ENCODE data around the gene DNAJC21.
A peak's percentile ranks its signal among the peaks of the same experiment; 100 is the strongest.

Gene DNAJC21

DNA sequence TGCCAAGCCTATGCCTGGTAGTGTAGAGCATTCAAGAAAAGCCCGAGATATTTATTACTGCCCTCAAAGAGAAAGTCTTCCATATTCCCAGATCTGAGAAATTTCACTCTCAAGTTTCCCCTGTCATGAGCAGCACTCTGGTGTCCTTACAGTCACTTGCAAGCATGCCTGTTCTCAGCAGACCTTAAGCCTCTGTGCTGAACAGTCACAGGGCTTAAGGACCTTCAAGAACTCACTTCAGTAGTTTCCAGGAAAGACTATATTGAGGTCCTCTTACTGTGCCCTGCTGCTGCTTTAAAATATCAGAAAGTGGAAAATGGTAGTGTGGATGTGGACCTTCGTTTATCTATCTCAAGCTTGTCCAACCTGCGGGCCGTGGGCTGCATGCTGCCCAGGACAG lies 53.5 kb downstream of the DNAJC21 start:
- DNase-seq: no peak

GRCh38 chr5:34986965-34987364 lies 57.6 kb downstream of the DNAJC21 start:
- DNase-seq: no peak

DNA sequence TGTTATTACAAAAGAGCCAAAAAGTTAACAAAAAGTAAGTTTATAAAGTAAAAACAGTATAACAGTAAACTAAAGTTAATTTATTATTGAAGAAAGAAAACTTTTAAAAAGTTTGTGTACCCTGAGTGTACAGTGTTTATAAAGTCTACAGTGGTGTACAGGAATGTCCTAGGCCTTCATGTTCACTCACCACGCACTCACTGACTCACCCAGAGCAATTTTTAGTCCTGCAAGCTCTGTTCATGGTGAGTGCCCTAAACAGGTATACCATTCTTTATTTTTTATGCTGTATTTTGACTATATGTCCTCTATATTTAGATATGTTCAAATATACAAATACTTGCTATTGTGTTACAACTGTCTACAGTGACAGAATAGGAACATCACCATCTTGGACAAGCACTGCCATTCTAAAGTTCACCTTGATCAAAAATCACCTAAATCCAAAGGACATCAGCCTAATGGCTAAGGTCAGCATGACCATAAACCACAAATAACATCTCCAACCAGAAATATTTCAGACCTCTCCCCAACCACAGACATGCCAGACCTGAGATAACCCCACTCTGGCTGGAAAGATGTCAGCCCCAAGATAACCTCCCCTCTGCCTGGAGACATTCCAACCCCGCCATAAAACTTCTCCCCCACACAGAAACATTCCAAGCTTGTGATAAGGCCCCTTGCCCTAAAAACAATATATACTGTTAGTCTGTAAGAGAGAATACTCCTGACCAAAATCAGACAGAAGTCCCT lies 62.3 kb downstream of the DNAJC21 start:
- DNase-seq: no peak

DNA sequence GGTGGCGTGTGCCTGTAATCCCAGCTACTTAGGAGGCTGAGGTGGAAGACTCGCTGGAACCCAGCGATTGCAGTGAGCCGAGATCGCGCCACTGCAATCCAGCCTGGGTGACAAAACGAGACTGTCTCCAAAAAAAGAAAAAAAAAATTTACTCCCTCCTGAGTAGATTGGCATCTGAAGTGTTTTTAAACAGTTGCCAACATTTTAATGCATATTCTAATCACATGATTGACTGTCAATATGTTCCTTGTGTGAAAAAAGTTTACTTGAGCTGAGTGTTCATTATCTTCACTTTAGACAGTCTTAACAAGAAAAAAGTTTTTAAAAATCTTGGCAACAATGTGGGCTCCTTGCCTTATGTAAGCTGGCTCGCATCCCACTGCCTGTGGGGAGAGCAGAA lies 64.6 kb downstream of the DNAJC21 start:
- DNase-seq: no peak

DNA sequence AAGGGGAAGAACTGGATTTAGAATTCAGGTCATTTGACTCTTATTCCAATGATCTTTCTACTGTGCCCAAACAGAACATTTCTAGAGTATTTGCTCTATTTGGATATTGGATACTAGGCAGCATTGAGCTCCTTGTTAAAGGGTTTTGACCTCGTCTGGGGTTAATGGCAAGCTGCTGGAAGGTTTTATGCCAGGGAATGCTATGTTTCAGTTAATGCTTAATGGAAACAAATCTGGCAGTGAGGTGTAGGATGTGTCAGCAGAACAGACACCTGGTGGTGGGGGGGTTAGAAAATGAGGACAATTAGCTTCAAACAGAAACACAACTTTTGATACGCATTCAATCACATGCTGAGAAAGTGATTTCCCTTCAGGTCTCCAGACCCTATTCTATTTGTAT lies 66.9 kb downstream of the DNAJC21 start:
- no peak for DNase-seq

- peak; percentile 28 for DNase-seq
These were observed 68.9 kb downstream of the DNAJC21 start for GRCh38 chr5:34998058-34998789.

GRCh38 chr5:35001842-35002241 lies 72.5 kb downstream of the DNAJC21 start:
- DNase-seq: no peak

GRCh38 chr5:35002459-35002858 lies 73.1 kb downstream of the DNAJC21 start:
- DNase-seq: no peak

GRCh38 chr5:35003018-35003957 lies 73.9 kb downstream of the DNAJC21 start:
- DNase-seq: peak; percentile 54

DNA sequence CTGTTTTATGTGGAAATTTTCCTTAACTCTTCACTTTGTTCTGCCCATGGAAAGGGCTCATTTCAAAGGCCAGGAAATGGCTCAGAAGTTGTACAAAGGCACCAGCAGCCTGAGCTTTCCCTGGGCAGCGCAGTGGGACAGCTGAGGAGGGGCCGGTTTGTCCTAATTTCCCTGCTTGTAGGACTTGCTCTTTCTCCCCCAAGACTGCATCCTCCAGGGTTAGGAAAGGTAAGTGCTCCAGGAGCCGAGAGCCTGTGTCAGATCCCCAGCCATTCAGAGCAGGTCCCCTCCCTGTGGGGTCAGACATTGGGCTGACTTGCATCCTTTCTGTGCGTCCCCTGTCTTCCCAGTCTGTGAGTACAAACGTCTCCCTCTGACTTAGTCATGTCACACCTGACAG lies 74.8 kb downstream of the DNAJC21 start:
- DNase-seq: no peak

GRCh38 chr5:35004771-35005170 lies 75.4 kb downstream of the DNAJC21 start:
- DNase-seq: no peak

Measured in right hindlimb (tissue), 1 donor.